Measurements from ENCODE around the gene TMC8. TPM values are rescaled to one million over a fixed set of nuclear protein-coding genes. Genes with fewer than 3 reads are reported as not detected.

TMC8 gene
- total RNA-seq, 1 donor from 2014 or later = 26.6 TPM

- ATAC-seq (no peak), DNase-seq (no peak)
- no peak for TF ChIP-seq CTCF (IDR thresholded peaks at IDR 0.05)
- peaks cover 53% of the 10 kb centered on the region for H3K36me3 ChIP-seq
- no peaks in the 10 kb centered on the region for H3K9me3 ChIP-seq
- intact Hi-C loops (cut with DNase I) = loop anchor here (10.0 kb wide), 1 partner anchor 64 kb away; no protein-coding TSS in a partner anchor
- H3K4me3 ChIP-seq = no peak overlapping the region
- H3K27me3 ChIP-seq = no peaks in the 10 kb centered on the region
- peaks cover 6% of the 10 kb centered on the region for H3K4me1 ChIP-seq
- no peak overlapping the region for H3K27ac ChIP-seq
These were observed 20.1 kb upstream of the TMC8 start for GRCh38 chr17:78110363-78111015.

GRCh38 chr17:78111016-78111726 is 19.4 kb upstream of the TMC8 start:
- Histone ChIP-seq H3K4me3 (no peak overlapping the region), H3K27me3 (no peaks in the 10 kb centered on the region), H3K4me1 (peaks cover 6% of the 10 kb centered on the region), H3K27ac (no peak overlapping the region), H3K9me3 (no peaks in the 10 kb centered on the region), H3K36me3 (peaks cover 53% of the 10 kb centered on the region)
- intact Hi-C loops (cut with DNase I) = loop anchor here (10.0 kb wide), 1 partner anchor 64 kb away; no protein-coding TSS in a partner anchor
- ATAC-seq (no peak), DNase-seq (no peak)
- no peak for TF ChIP-seq CTCF (IDR thresholded peaks at IDR 0.05)

GRCh38 chr17:78111727-78112517 is 18.6 kb upstream of the TMC8 start:
- no peak overlapping the region for H3K27ac ChIP-seq
- H3K27me3 ChIP-seq = no peaks in the 10 kb centered on the region
- H3K9me3 ChIP-seq = no peaks in the 10 kb centered on the region
- no peak for DNase-seq
- intact Hi-C loops (cut with DNase I) = loop anchor here (10.0 kb wide), 1 partner anchor 63 kb away; no protein-coding TSS in a partner anchor
- H3K4me3 ChIP-seq = no peak overlapping the region
- no peak for TF ChIP-seq CTCF (IDR thresholded peaks at IDR 0.05)
- peaks cover 6% of the 10 kb centered on the region for H3K4me1 ChIP-seq
- H3K36me3 ChIP-seq = peaks cover 52% of the 10 kb centered on the region
- ATAC-seq = no peak

DNA sequence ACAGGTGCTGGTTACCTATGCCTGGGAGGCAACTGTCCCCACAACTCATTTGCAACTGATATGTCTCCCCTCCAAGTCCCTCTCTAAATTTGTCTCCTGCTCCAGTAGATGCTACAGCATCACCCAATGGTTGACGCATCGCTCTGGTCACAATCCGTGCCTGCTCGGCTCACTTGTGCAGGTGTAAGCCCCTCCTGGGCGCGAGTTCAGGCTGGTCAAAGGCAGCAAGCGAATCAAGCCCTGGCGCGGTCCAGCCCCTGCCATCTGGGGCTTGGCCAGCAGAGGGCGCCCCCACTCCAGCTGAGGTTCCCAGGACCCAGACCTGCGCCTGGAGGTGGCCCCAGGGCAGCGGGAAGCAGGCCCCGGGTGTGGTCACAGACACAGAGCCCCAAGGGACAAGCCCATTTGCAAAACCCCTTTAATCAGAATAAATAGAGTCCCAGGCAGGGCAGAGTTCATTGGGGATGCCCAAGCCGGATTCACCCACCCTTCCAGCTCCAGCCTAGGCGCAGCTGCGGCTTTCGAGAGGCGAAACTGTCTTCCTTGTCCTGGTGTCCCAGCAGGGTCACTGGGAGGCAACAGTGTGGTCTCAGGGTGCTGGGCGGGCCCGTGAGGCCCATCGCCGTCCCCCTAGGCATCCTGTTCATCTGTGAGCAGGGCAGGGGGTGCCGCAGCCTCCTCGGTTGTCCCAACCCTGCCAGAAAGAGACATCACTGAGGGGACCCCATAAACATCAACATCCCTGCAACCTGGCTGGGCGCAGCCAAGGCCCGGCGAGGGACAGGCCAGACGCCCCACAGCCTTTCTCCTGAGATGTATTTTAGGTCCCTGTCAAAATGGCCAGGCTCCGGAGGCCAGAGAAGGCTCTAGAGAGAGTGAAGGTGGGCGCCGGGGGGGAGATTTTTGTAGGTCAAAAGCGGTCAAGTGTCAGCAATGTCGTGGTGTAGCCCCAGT is 17.8 kb upstream of the TMC8 start:
- H3K36me3 ChIP-seq = peaks cover 50% of the 10 kb centered on the region
- ATAC-seq = peak; percentile 87

More for the DNA sequence above, 17.8 kb upstream of the TMC8 start:
- DNase-seq = peak; percentile 89
- intact Hi-C loops (cut with DNase I) = loop anchor here (10.0 kb wide), 1 partner anchor 62 kb away; no protein-coding TSS in a partner anchor
- Histone ChIP-seq H3K4me1 (peaks cover 6% of the 10 kb centered on the region), H3K27ac (peak overlapping the region; percentile 11), H3K27me3 (no peaks in the 10 kb centered on the region), H3K4me3 (no peak overlapping the region), H3K9me3 (no peaks in the 10 kb centered on the region)
- TF ChIP-seq CTCF (IDR thresholded peaks at IDR 0.05) = peak; percentile 100
